Subcutaneous abdominal adipose tissue (tissue), 5 donors: ENCODE measurements around the gene STRADB.
"Not testable (repeated sequence)": the region's sequence is repeated elsewhere in the genome, so short reads cannot be mapped to it uniquely, and the experiment has no call there.

Experiments
- H3K27ac ChIP-seq: one replicate; pipeline ENCODE4 v1.7.0; 2013; ENCODE audit warnings: low read depth, mild to moderate bottlenecking, inconsistent platforms, low read length, moderate library complexity
- H3K27me3 ChIP-seq, 5 donors: one replicate each; pipeline ENCODE4 v1.7.0; 2013; ENCODE audit warnings: low read length in 5 of 5, inconsistent platforms in 1 of 5; ENCODE audit not compliant: control insufficient read depth in 5 of 5, insufficient read depth in 4 of 5
- H3K36me3 ChIP-seq, 5 donors: one replicate each; pipeline ENCODE4 v1.7.0; 2013; ENCODE audit warnings: low read length in 5 of 5; ENCODE audit not compliant: control insufficient read depth in 5 of 5, insufficient read depth in 5 of 5
- H3K4me1 ChIP-seq, 5 donors: one replicate each; pipeline ENCODE4 v1.7.0; 2013; ENCODE audit warnings: low read length in 5 of 5, mild to moderate bottlenecking in 3 of 5, moderate library complexity in 1 of 5; ENCODE audit not compliant: control insufficient read depth in 5 of 5, insufficient read depth in 5 of 5
- H3K4me3 ChIP-seq, 5 donors: one replicate each; pipeline ENCODE4 v1.7.0; 2013; ENCODE audit warnings: low read length in 5 of 5, low read depth in 1 of 5
- H3K9ac ChIP-seq, 5 donors: one replicate each; pipeline ENCODE4 v1.7.0; 2013; ENCODE audit warnings: low read length in 5 of 5, mild to moderate bottlenecking in 4 of 5, moderate library complexity in 3 of 5
- H3K9me3 ChIP-seq, 5 donors: one replicate each; pipeline ENCODE4 v1.7.0; 2013; ENCODE audit warnings: low read length in 5 of 5; ENCODE audit not compliant: control insufficient read depth in 5 of 5
- donor health status: healthy.
- donor health status: healthy.
- donor health status: healthy.
- donor health status: healthy.
- donor health status: healthy.

STRADB gene

DNA sequence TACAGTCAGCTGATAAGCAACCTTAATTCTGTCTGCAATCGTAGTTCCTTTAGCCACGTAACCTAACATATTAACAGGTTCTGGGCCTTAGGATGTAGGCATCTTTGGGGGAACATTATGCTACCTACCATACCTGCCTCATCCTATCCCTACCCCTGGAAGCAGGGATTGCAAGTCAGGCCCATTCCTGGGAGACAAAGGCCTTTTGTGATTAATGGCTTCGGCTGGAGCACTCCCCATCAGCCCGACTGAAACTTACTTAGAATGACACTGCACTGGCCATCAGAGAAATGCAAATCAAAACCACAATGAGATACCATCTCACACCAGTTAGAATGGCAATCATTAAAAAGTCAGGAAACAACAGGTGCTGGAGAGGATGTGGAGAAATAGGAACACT, 32.2 kb downstream of the STRADB start:
- Histone ChIP-seq H3K4me1 (peaks cover 0 to 12% (median 3%) of the 10 kb centered on the region in 5 donors), H3K36me3 (peaks cover 3 to 16% (median 10%) of the 10 kb centered on the region in 5 donors)
- not testable (repeated sequence) for H3K27me3 ChIP-seq, H3K9ac ChIP-seq, H3K4me3 ChIP-seq, H3K27ac ChIP-seq, H3K9me3 ChIP-seq

DNA sequence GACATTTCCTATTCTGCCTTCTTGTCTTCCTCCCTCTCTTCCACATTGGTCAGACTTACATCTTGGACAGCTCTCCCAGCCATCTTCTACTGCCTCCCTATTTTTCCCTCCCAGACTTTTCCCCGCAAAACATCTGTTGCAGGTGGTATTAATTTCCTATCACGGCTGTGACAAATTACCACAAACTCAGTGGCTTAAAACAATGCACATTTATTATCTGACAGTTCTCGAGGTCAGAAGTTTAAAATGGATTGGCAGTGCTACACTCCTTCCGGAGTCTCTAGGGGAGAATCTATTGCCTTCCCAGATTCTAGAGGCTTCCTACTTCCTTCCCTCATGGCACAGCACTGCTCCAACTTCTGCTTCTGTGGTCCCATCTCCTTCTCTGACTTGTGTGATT, 33.3 kb downstream of the STRADB start:
- Histone ChIP-seq H3K27ac (no peak overlapping the region), H3K9me3 (no peaks in the 10 kb centered on the region), H3K36me3 (peaks cover 0 to 13% (median 8%) of the 10 kb centered on the region in 5 donors), H3K9ac (no peak overlapping the region), H3K4me3 (no peak overlapping the region), H3K27me3 (no peaks in the 10 kb centered on the region), H3K4me1 (peaks cover 0 to 12% (median 3%) of the 10 kb centered on the region in 5 donors)

DNA sequence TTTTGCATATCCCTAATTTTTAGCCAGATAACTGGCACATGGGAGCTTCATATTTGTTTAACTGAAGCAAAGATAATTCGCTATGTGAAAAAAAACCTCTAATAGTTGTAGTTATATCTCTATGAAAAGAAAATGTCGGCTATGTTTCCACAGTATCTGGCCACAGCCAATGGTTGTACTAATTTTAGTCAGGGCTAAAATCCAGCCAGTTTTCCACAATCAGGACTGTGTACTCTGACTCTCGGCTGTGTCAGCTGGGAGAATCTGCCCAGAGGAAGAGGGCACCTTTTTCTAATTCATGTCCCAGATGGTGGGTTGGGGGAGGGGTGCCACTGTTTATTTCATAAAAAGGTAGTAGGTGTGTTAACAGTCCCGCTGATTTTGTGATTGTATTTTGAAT, 38.8 kb downstream of the STRADB start:
- Histone ChIP-seq H3K9me3 (no peaks in the 10 kb centered on the region), H3K9ac (no peak overlapping the region), H3K36me3 (no peaks in the 10 kb centered on the region)

DNA sequence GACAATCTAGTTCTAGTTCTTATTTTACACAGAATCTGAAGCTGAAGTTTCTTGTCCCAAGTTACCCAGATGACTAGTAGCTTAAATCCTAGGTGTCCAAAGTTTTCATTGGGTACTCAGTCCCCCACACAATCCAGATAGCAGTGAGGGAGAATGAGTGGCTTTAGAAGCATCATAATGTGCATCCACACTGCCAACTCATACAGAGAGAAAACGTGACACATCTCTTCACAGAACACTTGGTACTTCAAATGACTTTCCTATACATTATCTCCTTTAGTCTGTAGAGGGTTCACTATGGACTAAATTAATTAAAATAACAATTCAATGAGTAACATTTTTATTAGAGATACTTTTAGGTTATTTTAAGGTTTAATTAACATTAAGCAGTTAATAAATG, 45.2 kb downstream of the STRADB start:
- Histone ChIP-seq H3K27me3 (no peaks in the 10 kb centered on the region), H3K4me1 (no peaks in the 10 kb centered on the region), H3K9me3 (peaks cover 0 to 4% (median 3%) of the 10 kb centered on the region in 5 donors), H3K36me3 (no peaks in the 10 kb centered on the region), H3K4me3 (no peak overlapping the region), H3K9ac (no peak overlapping the region), H3K27ac (no peak overlapping the region)

More for the DNA sequence above, 38.8 kb downstream of the STRADB start:
- H3K27me3 ChIP-seq: no peaks in the 10 kb centered on the region
- H3K4me1 ChIP-seq: peaks cover 0 to 4% (median 0%) of the 10 kb centered on the region in 5 donors
- no peak overlapping the region for H3K27ac ChIP-seq
- no peak overlapping the region for H3K4me3 ChIP-seq

DNA sequence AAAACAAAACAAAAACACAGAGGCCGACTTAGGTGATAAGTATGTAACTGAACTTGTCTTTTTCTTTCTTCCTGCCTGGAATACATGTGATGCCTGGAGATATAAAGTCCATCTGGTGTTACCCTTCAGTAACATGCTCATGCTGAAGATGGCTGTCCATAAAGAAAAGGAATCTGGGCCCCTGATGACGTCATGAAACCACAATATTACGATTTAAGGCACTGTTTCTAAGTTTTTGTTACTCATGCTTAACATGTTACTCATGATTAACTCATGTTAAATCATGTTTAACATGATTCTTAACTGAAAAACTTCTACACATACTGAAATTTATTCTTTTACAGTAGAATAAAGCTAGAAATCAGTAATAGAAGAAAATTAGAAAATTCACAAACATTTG, 49.0 kb downstream of the STRADB start:
- H3K9me3 ChIP-seq: peaks cover 4 to 23% (median 13%) of the 10 kb centered on the region in 5 donors
- H3K27me3 ChIP-seq: no peaks in the 10 kb centered on the region
- no peak overlapping the region for H3K9ac ChIP-seq
- H3K4me1 ChIP-seq: no peaks in the 10 kb centered on the region
- H3K36me3 ChIP-seq: no peaks in the 10 kb centered on the region
- no peak overlapping the region for H3K27ac ChIP-seq
- no peak overlapping the region for H3K4me3 ChIP-seq

DNA sequence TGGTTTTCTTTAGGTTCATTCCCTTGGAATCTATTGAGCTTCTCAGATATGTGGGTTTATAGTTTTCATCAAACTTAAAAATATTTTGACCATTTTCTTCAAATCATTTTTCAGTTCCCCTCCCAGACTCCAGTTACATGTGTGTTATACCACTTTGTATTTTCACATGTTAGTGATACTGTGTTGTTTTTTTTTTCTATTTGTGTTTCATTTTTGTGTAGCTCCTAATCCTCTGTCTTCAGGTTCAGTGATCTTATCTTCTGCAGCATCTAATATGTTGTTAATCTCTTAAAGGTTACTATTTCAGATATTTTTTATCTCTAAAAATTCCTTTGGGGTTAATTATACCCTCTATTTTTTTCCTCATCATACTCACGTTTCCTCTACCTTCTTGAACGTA, 51.2 kb downstream of the STRADB start:
- Histone ChIP-seq H3K4me1 (no peaks in the 10 kb centered on the region), H3K36me3 (no peaks in the 10 kb centered on the region), H3K9me3 (peaks cover 4 to 23% (median 13%) of the 10 kb centered on the region in 5 donors), H3K27ac (no peak overlapping the region), H3K9ac (no peak overlapping the region), H3K4me3 (no peak overlapping the region), H3K27me3 (no peaks in the 10 kb centered on the region)

DNA sequence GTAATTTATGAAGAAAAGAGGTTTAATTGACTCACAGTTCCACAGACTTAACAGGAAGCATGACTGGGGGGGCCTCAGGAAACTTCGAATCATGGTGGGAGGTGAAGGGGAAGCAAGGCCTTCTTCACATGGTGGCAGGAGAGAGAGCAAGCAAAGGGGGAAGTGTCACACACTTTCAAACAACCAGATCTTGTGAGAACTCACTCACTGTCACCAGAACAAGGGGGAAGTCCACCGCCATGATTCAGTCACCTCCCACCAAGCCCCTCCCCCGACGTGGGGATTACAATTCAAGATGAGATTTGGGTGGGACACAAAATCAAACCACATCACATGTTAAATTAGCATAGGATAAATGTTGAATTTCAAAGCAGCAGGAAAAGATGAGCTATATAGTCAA, 56.2 kb downstream of the STRADB start:
- Histone ChIP-seq H3K4me1 (no peaks in the 10 kb centered on the region), H3K4me3 (no peak overlapping the region), H3K27ac (no peak overlapping the region), H3K27me3 (no peaks in the 10 kb centered on the region), H3K9me3 (peaks cover under 1 to 16% (median 5%) of the 10 kb centered on the region in 5 donors), H3K9ac (no peak overlapping the region), H3K36me3 (no peaks in the 10 kb centered on the region)

DNA sequence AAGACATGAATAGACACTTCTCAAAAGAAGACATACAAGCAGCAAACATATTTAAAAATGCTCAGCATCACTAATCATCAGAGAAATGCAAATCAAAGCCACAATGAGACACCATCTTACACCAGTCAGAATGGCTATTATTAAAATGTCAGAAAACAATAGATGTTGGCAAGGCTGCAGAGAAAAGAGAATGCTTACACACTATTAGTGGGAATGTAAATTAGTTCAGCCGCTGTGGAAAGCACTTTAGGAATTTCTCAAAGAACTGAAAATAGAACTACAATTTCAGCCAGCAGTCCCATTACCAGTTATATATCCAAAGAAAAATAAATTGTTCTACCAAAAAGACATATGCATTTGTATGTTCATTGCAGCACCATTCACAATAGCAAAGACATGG, 61.7 kb downstream of the STRADB start:
- no peaks in the 10 kb centered on the region for H3K4me1 ChIP-seq
- no peak overlapping the region for H3K9ac ChIP-seq
- H3K27ac ChIP-seq: no peak overlapping the region
- H3K9me3 ChIP-seq: peaks cover 0 to 3% (median 0%) of the 10 kb centered on the region in 5 donors
- H3K36me3 ChIP-seq: peaks cover 0 to 2% (median 0%) of the 10 kb centered on the region in 5 donors
- no peaks in the 10 kb centered on the region for H3K27me3 ChIP-seq
- H3K4me3 ChIP-seq: no peak overlapping the region

DNA sequence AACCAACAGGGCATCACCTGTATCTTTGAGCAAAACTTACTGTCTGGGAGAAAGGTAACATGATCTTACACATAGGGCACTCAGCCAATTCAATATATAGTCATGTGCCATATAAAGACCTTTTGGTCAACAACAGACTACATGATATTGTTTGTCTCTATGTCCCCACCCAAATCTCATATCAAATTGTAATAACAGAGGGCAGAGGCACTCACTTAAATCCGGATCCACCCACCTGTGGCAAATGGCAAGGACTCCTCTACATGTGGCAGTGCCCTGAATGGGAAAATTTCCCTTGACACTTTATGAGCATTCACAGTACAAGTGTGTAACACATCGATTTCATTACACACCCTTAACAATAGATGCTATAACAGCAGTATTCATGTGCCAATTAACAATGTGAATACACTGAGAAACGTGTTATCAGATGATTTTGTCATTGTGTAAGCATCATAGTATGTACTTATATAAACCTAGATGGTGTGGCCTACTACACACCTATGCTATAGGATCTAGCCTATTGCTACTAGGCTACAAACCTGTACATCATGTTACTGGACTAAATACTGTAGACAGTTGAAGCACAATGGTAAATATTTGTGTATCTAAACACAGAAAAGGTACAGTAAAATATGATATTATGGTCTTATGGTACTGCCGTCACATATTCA, 64.2 kb downstream of the STRADB start:
- H3K9ac ChIP-seq: no peak overlapping the region
- H3K9me3 ChIP-seq: peaks cover 0 to 5% (median 0%) of the 10 kb centered on the region in 5 donors
- no peaks in the 10 kb centered on the region for H3K4me1 ChIP-seq
- no peaks in the 10 kb centered on the region for H3K27me3 ChIP-seq
- no peak overlapping the region for H3K27ac ChIP-seq
- H3K4me3 ChIP-seq: no peak overlapping the region
- peaks cover 0 to 7% (median 0%) of the 10 kb centered on the region in 5 donors for H3K36me3 ChIP-seq

DNA sequence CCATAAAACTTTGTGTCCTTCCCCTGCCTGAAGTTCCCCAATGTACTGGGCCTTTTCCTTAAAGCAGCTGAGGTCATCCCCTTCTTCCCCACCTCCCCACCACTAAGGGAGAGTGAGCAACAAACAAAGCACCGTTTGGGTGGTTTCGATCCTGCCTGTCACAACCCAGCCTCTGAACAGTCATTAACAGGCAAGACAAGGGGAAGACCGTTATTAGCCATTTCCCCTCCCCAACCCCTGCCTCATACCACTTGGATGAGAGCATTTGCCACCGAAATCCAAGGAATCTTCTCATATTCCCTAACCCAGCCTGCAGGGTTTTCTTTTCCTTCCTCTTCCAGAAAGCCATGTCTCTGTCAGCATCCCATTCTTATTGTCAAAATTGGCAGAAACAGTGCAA, 65.6 kb downstream of the STRADB start:
- Histone ChIP-seq H3K27ac (no peak overlapping the region), H3K27me3 (no peaks in the 10 kb centered on the region), H3K4me1 (no peaks in the 10 kb centered on the region), H3K36me3 (peaks cover 0 to 7% (median 0%) of the 10 kb centered on the region in 5 donors), H3K4me3 (no peak overlapping the region), H3K9me3 (peaks cover 0 to 5% (median 0%) of the 10 kb centered on the region in 5 donors), H3K9ac (no peak overlapping the region)
